ENCODE results near the gene SQOR.

Gene SQOR

DNA sequence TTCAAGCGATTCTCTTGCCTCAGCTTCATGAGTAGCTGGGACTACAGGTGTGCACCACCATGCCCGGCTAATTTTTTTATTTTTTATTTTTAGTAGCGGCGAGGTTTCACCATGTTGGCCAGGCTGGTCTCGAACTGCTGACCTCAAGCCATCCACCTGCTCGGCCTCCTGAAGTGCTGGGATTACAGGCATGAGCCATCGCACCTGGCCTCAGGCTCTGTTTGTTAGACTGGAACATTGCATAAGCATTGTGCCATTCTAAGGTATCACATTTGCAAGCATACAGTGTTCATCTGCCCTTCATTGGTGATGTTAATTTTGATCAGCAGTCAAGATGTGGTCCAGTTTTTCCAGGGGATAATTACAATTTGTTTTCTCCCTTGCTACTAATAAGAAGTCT is 43.0 kb downstream of the SQOR start:
- TF ChIP-seq FOXP2 (optimal IDR thresholded peaks at IDR 0.05; ENCODE audit: borderline replicate concordance, extremely low read depth, extremely low read length, insufficient read depth) (no peak), REST (IDR thresholded peaks at IDR 0.05; ENCODE audit: insufficient read depth in 1 of 2, low read depth in 2 of 2, low read length in 2 of 2) (no peak), SIN3A (IDR thresholded peaks at IDR 0.05; ENCODE audit: borderline replicate concordance, insufficient read depth, low read length) (no peak), POLR2AphosphoS5 (IDR thresholded peaks at IDR 0.05; ENCODE audit: low read depth, low read length) (no peak), TAF1 (IDR thresholded peaks at IDR 0.05; ENCODE audit: borderline replicate concordance, insufficient read depth, low read length) (no peak)

DNA sequence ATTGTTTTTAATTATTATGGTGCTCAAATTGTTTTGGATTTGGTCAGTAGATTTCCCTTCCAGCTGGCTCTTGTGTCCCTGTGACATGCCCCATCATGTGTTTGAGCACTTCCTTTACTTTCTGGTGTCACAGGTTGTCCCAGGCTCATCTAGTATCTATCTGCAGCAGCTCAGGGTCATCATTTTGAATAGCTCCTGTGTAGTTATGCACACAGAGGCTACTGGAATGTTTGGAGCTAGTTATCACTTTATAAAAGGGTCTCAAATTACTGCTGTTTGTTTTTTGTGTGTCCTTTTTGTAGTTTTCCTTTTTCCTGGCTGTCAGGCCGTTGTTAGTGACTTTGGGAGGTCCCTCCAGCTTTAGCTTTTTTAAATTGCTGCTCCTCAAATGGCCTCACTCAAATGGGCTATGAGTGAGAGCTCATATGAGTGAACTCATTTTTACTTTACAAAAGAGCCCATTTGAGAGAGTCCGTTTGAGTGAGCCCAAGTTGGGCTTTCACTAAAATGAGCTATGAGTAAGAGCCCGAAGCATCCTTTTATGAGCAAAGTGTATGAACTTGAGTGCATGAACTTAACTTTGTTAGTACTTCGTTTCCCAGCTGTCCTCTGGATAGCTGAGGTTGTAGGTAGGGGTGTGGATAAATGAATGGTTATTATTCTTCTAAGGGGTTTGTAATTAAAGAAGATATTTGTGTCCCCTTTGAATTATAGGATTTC is 43.8 kb downstream of the SQOR start:
- TF ChIP-seq POLR2AphosphoS5 (IDR thresholded peaks at IDR 0.05; ENCODE audit: low read depth, low read length) (no peak), TAF1 (IDR thresholded peaks at IDR 0.05; ENCODE audit: borderline replicate concordance, insufficient read depth, low read length) (no peak), FOXP2 (optimal IDR thresholded peaks at IDR 0.05; ENCODE audit: borderline replicate concordance, extremely low read depth, extremely low read length, insufficient read depth) (no peak), SIN3A (IDR thresholded peaks at IDR 0.05; ENCODE audit: borderline replicate concordance, insufficient read depth, low read length) (no peak), REST (IDR thresholded peaks at IDR 0.05; ENCODE audit: insufficient read depth in 1 of 2, low read depth in 2 of 2, low read length in 2 of 2) (no peak)

- TF ChIP-seq FOXP2 (optimal IDR thresholded peaks at IDR 0.05; ENCODE audit: borderline replicate concordance, extremely low read depth, extremely low read length, insufficient read depth) (no peak), TAF1 (IDR thresholded peaks at IDR 0.05; ENCODE audit: borderline replicate concordance, insufficient read depth, low read length) (no peak), SIN3A (IDR thresholded peaks at IDR 0.05; ENCODE audit: borderline replicate concordance, insufficient read depth, low read length) (no peak), POLR2AphosphoS5 (IDR thresholded peaks at IDR 0.05; ENCODE audit: low read depth, low read length) (no peak), REST (IDR thresholded peaks at IDR 0.05; ENCODE audit: insufficient read depth in 1 of 2, low read depth in 2 of 2, low read length in 2 of 2) (no peak)
Observed at GRCh38 chr15:45684533-45684932, 49.7 kb downstream of the SQOR start.

DNA sequence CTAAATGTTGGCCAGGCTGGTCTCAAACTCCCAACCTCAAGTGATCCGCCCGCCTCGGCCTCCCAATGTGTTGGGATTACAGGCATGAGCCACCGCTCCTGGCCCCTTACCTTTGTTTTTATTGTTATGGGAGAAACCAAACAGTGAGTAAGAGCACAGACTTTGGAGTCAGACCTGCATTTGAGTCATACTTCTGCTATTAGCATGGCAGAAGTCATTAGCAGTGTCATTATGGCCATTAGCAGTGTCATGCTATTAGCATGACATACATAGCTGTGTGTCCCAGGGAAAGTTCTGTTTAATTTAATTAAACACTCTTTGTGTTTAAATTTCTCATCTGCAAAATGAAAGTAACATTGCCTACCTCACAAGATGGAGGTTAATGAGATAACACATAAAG is 54.8 kb downstream of the SQOR start:
- TF ChIP-seq REST (IDR thresholded peaks at IDR 0.05; ENCODE audit: insufficient read depth in 1 of 2, low read depth in 2 of 2, low read length in 2 of 2) = no peak
- TF ChIP-seq POLR2AphosphoS5 (IDR thresholded peaks at IDR 0.05; ENCODE audit: low read depth, low read length) = no peak
- TF ChIP-seq TAF1 (IDR thresholded peaks at IDR 0.05; ENCODE audit: borderline replicate concordance, insufficient read depth, low read length) = no peak
- no peak for TF ChIP-seq SIN3A (IDR thresholded peaks at IDR 0.05; ENCODE audit: borderline replicate concordance, insufficient read depth, low read length)
- TF ChIP-seq FOXP2 (optimal IDR thresholded peaks at IDR 0.05; ENCODE audit: borderline replicate concordance, extremely low read depth, extremely low read length, insufficient read depth) = no peak

Measured in PFSK-1 (cell line).